HG03135 (cell line): ENCODE data around the gene DUXB.
A peak's percentile ranks its signal among the peaks of the same experiment; 100 is the strongest.

Source experiments
- ATAC-seq: cut with Tn5 transposase; IDR thresholded peaks from one replicate; pipeline ENCODE4 v1.9.1; 2021; ENCODE audit warnings: mild to moderate bottlenecking, moderate library complexity; ENCODE audit not compliant: unreplicated experiment

Gene DUXB

DNA sequence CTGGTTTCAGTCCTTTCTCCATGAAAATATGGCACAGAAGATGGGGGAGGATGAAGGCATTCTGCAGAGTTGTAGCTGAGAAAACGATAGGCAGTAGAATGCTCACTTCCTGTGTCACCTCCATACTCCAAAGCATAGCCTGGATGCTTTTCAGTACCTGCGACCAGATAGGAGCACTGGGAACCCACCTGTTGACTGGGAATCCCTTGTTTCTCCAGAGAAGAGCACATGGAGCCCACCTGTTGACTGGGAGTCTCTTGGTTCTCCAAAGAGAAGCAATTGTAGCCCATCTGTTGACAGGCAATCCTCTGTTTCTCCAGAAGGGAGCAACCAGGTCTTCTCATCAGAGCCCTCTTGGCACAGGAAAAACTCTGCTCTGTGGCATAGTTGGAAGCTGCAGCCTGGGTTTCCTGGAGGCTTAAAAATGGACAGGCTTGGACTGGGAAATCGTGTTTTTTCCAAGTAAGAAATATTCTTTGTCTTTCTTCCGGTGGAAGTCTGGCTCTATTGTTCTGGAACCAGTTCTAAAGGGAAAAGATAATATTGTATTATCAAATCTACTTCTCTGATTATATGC, 40.4 kb downstream of the DUXB start:
- ATAC-seq: no peak

DNA sequence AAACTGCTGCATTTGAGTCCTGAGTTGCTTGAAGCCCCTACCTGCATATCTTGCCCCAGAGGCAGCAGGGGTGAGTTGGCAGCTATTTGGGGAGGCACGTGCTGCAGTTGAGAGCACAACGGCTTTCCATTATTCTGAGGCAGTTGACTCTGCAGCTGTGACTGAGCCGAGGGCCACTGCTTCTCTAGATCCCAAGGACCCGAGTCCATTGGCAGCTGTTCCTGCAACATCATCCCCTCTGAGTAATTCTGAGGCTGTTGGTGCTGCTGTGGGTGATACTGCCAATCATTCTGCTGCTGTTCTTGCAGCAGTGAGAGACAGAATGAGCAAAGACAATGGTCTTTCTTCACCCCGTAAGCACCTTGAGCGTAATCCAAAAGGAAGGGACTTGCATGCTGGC, 40.9 kb downstream of the DUXB start:
- ATAC-seq: no peak

DNA sequence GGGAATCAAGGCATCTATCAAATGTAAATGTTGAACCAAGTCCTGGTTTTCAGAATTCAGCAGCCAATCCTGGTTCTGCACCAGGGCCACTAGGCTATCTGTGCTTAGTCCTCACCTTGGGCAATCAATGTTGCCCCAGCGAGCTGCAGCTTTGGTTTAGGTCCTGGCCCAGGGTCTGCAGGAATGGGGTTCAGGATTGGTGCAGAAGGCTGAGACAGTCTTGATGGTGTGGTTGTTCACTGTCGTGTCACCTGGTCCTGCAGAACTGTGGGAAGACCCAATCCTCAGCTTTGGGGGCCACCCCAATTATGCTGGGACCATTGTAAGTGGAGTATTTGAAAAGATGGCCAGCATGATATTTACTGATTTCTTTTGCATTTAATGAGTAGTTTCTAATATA, 43.1 kb downstream of the DUXB start:
- no peak for ATAC-seq

DNA sequence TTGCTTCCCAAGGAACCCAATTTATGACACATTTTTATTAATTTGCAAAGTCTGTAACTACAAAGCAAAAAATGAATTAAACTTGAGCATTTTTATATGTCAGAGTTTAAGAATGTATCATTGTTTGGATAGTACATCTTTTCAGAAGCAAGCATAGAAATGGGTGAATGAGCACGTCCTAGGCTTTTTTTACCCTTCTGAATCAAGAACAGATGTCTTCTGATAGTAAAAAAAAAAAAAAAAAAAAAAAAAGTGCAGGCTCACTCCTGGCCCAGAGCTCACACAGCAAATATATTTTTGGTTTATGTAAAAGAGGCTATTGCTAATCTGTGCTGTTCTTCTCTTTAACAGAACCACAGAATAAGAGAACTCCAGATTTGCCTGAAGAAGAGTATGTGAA, 47.3 kb downstream of the DUXB start:
- no peak for ATAC-seq

DNA sequence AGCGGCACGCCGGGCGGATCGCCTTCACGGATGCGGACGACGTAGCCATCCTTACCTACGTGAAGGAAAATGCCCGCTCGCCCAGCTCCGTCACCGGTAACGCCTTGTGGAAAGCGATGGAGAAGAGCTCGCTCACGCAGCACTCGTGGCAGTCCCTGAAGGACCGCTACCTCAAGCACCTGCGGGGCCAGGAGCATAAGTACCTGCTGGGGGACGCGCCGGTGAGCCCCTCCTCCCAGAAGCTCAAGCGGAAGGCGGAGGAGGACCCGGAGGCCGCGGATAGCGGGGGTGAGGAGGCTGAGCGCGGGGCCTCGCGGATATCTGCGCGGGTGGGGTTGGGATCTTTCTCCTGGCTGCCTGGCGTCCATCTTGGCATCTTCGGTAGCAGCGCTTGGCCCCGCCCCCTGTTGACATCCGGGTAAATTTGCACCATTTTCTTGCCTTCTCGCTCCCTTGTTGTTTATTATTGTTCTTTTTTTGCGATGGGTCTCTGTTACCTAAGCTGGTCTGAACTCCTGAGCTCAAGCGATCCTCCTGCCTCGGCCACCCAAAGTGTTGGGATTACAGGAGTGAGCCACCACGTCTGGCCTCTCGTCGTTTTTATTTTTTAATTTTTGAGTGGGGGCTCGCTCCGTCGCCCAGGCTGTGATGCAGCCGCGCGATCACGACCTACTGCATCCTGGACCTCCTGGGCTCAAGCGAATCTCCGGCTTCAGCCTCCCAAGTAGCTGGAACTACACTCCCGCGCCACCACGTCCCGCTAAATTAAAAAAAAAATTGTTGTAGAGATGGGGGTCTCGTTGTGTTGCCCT, 52.8 kb downstream of the DUXB start:
- ATAC-seq: peak; percentile 39

DNA sequence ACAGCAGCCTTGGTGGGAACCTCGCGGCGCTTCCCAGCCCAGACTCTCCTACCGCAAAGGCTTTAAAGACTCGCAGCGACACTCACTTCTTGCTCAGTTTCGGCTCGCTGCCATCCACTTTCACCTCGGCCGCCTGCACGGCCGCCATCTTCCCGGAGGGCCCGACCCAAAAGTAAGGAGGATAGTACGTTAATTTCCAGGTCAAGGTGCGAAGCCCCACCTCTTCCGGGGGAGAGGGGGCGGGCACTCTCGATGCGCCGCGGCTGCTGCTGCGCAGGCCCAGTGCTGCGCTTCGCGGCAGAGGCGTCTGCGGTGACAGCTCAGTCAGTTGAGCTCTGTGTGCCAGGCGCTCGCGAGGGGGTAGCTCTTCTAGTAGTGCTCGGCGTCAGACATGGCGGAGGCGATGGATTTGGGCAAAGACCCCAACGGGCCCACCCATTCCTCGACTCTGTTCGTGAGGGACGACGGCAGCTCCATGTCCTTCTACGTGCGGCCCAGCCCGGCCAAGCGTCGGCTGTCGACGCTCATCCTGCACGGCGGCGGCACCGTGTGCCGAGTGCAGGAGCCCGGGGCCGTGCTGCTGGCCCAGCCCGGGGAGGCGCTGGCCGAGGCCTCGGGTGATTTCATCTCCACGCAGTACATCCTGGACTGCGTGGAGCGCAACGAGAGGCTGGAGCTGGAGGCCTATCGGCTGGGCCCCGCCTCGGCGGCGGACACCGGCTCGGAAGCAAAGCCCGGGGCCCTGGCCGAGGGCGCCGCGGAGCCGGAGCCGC, 53.6 kb downstream of the DUXB start, which contains the start of the genes KARS1 and TERF2IP:
KARS1 (minus strand) TSS at position 174 of the 773 bp plus-strand sequence; CDS start at position 148, 26 bp downstream.
TERF2IP (plus strand) TSS at position 282 of the 773 bp plus-strand sequence; CDS start at position 392, 110 bp downstream.
- peak; percentile 85 for ATAC-seq

DNA sequence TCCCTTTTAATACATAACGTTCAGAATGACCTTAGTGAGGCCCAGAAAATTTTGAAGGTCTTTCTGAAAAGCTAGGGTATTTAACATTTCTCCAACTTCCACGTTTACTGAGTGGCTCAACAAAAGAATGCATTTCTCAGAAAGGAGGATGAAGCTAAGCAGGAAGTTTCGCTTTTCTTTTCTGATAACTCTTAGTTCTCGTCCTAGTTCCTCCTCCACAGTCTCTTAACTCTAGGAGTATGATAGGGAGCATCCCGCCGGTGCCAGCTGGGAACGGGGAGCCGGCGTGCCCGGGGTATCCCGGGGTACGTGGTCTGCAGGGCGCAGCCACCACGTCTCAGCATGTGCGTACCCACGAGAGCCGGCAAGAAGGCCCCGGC, 54.2 kb downstream of the DUXB start:
- peak; percentile 19 for ATAC-seq

DNA sequence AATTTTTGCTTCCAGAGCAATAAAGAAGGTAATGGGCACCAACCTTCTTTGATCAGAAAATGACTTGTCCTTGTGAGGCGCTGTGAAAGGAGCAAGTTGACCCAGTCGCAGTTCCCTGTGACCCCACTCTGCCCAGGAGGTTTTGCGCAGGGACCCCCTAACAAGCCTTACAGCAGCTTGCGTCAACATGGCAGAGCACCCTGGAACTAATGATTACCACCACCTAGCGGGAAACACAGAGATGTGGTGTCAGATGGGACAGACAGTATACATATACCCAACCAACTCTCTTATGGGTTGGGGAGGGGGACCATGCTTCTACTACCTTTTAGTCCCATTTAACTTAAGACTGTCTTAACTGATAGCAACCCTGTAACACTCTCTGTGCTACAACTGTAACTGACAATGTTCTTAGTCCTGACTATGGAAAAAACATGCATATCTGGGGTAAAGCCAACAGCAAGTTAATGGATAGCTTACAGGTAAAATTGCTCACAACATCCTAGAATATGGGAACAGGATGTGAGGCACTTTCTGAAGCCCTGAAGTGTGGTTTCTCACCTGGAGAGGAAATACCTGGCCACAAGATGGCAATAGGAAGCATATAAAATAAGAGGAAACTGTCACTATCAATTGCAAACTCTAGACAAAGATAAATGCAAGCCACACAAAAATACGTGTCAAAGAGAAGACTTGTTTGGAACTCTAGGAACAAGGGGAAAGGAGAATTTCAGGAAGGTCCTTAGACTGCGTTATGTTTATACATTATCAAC, 56.8 kb downstream of the DUXB start:
- ATAC-seq: no peak
